HG03196 (cell line): ENCODE data around the gene SDHD.
"Not testable (repeated sequence)": the region's sequence is repeated elsewhere in the genome, so short reads cannot be mapped to it uniquely, and the experiment has no call there.

Experiments
- ATAC-seq: cut with Tn5 transposase; IDR thresholded peaks from one replicate; pipeline ENCODE4 v1.9.1; 2021; ENCODE audit not compliant: unreplicated experiment

The SDHD gene

GRCh38 chr11:112086422-112087191, at the start of gene SDHD, which contains the start of gene TIMM8B:
TSS of gene SDHD (plus strand) at chr11:112086873. CDS start at chr11:112086908, 35 bp downstream.
TSS of gene TIMM8B (minus strand) at chr11:112086756. CDS start at chr11:112086723, 33 bp downstream.
- ATAC-seq: peak; percentile 92

GRCh38 chr11:112037527-112037926, 49.1 kb upstream of the SDHD start:
- no peak for ATAC-seq

GRCh38 chr11:112042161-112042960, 44.3 kb upstream of the SDHD start:
- no peak for ATAC-seq

- no peak for ATAC-seq
Measured at GRCh38 chr11:112042961-112043304, 43.7 kb upstream of the SDHD start.

GRCh38 chr11:112044961-112045360, 41.7 kb upstream of the SDHD start:
- ATAC-seq: no peak

- ATAC-seq: not testable (repeated sequence)
Measured at GRCh38 chr11:112046647-112047046, 40.0 kb upstream of the SDHD start.

- not testable (repeated sequence) for ATAC-seq
Measured at GRCh38 chr11:112048256-112048655, 38.4 kb upstream of the SDHD start.

- no peak for ATAC-seq
Measured at GRCh38 chr11:112049777-112050176, 36.9 kb upstream of the SDHD start.

- peak; percentile 57 for ATAC-seq
Measured at GRCh38 chr11:112050721-112051120, 36.0 kb upstream of the SDHD start.

GRCh38 chr11:112051768-112052167, 34.9 kb upstream of the SDHD start:
- ATAC-seq: no peak

- ATAC-seq: no peak
Measured at GRCh38 chr11:112057170-112057569, 29.5 kb upstream of the SDHD start.

GRCh38 chr11:112058103-112058502, 28.6 kb upstream of the SDHD start:
- ATAC-seq: no peak

GRCh38 chr11:112062923-112063322, 23.8 kb upstream of the SDHD start:
- ATAC-seq: no peak

GRCh38 chr11:112073941-112074811, 12.5 kb upstream of the SDHD start, which contains the start of the genes NKAPD1 and PIH1D2:
TSS of gene NKAPD1 (plus strand) at chr11:112074299. CDS start at chr11:112075575, 1,276 bp downstream.
TSS of gene PIH1D2 (minus strand) at chr11:112074017. CDS start at chr11:112073174, 843 bp downstream.
- ATAC-seq: peak; percentile 74

GRCh38 chr11:112082729-112083128, 3.9 kb upstream of the SDHD start:
- ATAC-seq: no peak

GRCh38 chr11:112085822-112086421, 751 bp upstream of the SDHD start:
- ATAC-seq: peak; percentile 26

GRCh38 chr11:112087212-112087611, 539 bp downstream of the SDHD start:
- ATAC-seq: no peak

GRCh38 chr11:112095302-112095701, 8.6 kb downstream of the SDHD start:
- ATAC-seq: not testable (repeated sequence)

- ATAC-seq: no peak
Measured at GRCh38 chr11:112096194-112096593, 9.5 kb downstream of the SDHD start.

- ATAC-seq: no peak
Measured at GRCh38 chr11:112097734-112098528, 11.3 kb downstream of the SDHD start.
